ENCODE measurements around the gene FSHR.

Gene FSHR

DNA sequence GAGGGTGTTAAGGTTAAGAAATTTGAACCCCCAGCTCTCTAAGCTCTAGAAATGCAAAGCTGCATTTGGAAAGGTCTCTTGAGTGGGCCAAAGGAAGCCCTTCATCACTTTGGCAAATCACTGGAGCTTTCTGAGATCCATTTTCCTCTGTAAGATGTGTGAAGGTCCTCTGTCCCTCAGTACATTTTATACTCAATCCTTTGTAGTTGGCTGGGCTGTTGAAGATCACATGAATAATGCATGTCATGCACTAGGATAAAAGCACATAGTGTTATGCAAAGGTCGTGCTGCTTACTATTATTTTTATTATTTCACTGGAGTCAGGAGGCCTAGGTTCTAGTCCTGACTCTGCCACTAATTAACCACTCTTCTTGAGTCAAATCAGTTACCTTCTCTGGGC lies 124.9 kb downstream of the FSHR start:
- DNase-seq = no peak

DNA sequence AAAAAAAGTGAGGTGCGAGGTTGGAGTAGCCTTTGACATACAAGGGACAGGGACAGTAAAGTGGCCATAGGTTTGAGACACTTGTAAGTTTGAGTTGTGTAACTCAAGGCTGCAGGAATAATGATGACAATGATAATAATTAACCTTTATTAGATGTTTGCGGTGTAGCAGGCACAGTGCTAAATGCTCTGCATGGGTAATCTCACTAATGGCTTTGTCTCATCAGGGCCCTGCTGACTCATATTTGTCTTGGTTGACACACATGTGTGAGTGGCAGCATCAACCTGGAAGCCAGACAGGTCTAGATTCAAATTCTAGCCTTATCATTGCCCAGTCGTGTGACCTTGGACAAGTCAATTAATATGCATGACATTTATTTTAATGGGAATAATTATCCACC lies 126.2 kb downstream of the FSHR start:
- no peak for DNase-seq

DNA sequence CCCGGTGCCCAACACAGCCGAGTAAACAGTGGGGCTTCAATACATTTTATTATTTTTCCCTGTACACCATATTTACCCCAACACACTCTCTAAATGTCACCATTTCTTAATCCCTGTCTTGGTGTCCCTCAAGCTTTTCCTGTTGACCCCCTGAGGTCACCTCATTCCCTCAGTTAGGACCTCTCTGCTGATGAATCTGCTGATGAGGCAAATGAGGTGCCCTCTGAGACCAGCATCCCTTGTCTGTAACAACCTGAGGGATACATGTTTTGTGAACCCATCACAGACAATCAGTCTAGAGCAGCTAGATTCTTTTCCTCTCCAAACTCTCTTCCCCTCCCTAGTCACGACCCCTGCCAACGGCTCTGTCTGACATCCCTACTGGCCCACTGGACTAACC lies 127.6 kb downstream of the FSHR start:
- no peak for DNase-seq

DNA sequence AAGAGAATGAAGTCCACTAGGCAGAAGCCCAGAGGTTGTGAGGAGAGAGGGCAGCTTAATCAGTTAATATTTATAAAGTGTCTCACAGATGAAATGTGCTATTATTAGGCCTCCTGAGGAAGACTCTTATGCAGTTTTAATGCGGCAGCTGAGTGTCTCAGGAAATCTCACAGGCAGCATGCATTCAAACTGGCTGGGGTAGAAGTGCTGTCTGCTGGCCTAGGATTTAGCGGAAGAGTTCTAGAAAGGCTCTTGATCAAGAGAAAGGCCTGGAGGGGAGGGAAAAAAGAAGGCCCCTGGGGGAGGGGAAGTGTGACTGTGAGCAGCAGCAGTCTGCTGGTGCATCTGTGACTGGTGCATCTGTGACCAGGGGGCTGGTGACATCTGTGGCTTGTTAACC lies 133.0 kb downstream of the FSHR start:
- no peak for DNase-seq

DNA sequence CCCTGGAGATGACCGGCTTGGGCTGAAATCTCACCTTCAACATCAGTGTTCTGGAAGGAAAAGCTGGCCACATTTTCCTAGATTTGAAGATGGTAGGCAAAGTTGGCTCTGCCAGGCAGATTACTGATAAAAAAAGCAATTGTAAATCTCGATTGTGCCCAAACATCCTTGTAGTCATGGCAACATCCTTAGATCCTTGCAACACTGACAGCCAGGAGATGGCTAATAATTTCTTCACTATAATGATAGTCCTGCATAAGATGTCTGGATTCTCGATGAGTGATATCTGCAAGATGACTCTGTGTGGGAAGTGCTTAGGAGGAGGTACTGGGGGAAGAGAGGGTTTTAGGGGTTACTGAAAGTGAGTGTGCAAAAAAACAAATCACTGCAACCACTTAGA lies 149.1 kb downstream of the FSHR start:
- no peak for DNase-seq

DNA sequence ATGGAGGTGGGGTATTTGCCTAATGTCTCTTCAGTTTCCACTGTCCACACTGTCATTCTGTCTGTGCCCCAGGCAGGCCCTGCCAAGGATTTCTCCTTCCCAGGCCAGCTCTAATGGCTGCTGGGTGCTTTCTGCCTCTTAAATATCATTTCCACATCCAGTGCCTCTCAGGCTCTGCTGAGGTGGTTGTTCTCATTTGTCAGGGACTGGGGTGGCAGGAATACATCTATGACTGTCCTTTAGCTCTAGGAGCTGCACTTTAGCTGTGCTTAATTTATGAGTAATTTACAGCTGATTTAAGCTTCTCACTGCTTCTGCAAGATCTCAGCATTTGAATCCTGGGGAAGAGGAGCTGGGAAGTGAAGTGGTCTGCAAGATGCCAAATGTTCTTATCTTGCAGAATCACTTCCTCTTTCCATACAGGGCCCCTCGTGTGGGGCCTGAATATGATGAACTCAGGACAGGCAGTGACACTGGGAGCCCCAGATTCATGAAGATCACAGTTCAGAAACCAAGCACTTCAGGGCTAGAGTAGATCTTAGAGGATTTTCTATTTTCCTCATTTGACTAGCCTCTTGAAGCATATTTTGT lies 150.2 kb downstream of the FSHR start:
- DNase-seq = no peak

DNA sequence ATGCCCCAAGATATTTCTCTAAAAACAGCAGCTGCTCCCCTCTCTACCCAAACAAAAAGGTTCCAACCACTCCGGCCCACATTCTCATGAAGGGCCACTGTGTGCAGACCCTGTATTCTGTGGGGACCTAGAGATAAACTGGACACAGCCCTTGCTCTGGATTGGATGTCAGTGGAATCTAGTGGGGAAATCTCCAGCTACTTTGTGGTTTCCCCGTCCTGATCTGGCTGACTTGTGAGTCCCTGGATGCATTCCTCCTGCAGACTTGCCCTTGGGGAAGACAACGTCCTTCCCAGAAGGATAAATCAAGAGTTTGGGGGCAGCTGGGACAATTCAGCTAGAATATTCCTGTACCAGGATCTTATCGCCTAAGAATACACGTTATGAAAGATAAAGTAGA lies 151.1 kb downstream of the FSHR start:
- DNase-seq = no peak

DNA sequence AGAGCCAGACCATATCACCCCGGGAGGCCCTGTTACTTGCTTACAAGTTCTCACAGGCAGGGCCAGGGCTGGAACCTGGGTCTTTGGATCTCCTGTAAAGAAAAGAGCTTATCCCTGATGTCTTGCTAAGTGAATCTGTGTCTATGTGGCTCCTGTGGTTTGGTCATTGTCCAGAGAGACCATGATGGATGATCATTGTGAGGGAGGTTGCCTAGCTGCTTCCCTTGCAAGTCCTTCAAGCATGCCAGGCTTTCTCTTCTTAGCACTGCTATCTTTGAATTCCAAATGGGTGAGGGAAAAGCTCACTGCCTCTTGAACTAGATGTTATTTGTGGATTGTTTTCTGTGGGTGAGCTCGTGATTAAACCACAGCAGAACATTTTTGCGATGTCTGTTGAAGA lies 151.6 kb downstream of the FSHR start:
- no peak for DNase-seq

DNA sequence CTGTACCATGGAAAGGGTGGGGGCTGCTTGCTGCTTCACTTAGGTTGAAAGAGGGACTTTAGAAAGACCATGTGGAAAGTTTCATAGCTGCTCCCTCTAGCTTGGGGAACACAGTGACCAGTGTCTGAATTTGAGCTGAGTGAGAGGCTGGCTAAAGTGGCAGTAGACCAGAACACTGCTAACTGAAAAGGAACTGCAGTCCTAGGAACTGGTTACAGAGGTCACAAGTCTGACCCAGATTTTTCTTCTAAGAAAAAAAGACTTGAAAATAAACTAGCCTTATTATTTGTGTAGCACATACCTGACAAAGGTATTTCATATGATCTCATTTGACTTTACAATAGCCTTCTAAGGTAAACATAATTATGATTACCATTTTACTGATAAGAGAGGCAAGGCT lies 153.6 kb downstream of the FSHR start:
- no peak for DNase-seq

DNA sequence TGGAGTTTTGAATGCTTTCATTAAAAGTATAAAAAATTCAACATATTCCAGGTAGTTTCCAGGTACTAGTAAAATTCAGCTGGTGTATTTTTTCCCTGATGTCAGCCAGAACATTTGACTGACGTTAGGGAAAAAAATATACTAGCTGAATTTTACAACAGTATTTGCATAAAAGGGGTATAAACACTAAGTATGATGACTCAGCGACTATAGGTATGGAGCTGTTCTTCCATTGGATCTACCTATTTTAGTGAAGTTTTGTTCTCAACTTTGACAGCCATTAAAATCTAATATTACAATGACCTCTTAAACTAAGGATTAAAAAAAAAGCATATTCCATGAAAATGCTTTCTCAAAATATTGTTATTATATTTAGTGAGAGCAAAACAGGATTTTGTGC lies 155.9 kb downstream of the FSHR start:
- DNase-seq = no peak

DNA sequence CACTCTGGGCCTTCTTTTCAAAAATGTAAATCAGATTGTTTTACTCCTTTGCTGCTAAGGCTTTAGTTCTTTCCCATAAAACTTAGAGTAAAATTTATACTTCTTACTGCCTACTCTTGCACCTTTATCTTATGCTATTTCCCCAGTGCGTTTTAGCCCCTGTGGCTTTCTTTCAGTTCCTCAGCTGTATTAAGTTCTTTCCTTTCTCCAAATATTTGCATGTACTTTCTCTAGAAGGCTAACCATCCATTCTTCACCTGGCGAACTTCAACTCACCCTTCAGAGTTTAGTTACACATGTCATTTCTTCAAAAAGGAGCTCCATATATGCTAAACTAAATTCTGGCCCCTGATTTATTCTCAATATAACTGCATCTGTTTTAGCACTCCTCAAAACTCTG lies 160.7 kb downstream of the FSHR start:
- no peak for DNase-seq

DNA sequence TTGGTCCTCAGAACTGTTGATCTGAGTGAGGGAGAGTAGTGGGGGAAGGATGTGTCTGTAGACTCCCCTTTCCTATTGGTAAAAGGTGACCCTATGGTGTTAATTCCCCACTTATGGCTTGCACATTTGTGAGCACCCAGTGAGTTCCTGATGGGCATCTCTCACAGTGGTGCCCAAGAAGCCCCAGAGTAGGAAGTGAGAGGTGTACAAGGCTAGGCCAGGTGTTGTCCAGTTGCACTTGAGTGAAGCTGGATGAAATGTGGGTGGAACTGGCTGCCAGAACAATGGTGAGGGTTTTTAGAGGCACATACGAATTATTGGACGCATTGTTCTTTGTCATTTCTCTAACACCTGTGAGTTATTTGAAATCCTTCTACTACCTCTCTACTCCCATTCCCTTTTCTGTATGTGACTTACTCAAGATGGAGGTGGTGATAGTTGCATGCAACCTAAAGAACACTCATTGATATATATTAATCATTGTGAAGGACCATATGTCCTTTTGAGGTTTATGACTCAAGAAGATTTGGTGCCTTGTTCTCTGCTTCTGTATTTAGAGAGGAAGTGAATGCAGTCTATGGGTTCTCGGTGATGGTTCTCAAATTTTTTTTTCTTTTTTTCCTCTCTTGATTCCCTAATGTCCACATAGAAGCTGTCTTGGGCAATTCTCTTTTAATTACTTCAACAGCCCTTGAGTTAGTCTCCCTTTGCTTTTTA lies 162.7 kb downstream of the FSHR start:
- DNase-seq = no peak

DNA sequence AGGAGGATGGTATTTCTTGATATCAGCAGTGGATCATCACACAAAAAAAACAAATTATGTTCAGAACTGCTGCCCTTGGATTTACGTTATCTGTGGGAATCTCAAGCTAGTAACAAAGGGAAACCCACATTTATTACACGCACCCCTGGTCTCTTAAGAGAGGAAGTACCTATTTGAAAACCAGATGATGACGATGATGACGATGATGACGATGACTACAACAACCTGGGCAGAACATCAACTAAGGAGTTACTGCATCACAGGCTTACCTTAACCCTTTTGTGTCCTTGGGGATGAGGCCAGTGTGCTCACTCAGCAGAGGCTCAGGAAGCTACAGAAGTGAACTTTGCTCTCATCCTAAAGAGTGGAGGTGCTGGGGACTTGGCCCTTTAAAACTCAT lies 169.4 kb downstream of the FSHR start:
- DNase-seq = no peak

DNA sequence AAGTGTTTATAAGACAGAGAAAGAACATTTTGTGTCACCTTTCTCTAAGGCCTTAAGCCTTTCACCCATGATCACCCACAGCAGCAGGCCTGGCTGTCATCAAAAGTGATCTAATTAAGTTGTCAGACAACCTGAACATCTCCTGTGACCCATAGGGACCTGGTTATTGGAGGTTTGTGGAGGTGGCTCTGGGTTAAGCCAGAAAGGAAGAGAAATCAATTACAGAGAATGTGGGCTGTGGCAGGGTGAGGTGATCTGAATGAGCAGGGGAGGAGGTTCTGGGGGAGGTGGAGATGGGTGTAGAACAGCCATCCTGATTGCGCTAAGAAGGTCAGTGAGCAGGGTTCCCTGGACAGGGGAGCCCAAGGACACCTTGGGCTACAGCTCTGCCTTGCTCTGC lies 170.8 kb downstream of the FSHR start:
- no peak for DNase-seq

DNA sequence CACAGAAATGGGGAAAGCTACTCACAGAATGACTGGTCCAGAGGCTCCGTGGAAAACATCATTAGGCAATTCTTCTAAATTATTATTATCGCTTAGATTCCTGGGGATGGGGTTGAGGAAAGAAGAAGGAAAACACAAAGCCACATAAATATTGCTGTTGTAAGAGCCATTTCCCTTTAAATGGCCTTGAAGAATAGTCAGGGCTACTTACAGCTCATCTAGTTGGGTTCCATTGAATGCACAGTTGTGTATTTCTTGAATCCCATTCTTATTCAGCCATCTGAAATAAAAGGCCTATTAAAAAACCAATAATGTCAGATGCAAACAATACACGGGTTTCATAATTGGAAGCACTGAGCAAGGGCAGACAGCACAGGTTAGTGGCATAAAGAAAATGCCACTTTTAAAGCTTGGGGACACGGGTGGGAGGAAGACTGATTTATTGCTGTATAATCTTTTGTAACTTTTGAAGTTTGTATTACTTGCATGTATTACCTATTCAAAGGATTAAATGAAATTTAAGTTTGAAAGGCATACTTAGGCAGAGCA lies 171.4 kb downstream of the FSHR start:
- no peak for DNase-seq

DNA sequence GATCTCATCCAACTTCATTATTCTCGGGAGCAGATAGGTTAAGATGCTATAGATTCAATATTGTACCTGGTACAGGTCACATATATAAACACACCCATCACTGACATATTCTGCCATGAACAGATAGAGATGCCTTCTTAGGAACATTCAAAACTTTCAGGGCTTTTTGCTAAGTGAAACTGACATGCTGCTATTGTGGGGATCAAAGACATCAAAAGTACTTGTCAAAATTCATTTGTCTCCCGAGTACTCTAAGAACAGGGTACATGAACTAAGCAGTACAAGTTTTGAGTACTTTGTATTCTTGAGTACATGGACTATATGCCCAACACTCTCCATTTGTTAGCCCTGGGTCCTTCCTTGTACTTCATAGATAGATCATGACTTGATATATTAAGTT lies 173.5 kb downstream of the FSHR start:
- no peak for DNase-seq

DNA sequence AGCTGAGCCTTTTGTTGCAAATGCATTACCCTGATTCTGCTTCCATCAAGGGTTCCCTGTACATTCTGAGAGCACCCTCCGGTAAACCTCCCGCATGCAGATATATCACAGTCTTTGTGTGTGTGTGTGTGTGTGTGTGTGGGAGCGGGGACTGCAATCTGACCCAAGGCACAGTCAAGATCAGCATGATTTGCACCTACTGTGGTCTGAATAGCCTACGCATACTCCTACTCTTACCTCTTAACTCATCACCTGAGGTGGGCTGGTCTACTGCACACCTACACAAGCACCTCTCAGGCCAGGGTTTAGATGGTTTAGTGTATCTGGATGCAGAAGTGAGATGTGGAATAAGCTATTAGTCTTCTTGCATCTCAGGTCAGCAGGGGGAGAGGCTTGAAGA lies 174.6 kb downstream of the FSHR start:
- DNase-seq = no peak

DNA sequence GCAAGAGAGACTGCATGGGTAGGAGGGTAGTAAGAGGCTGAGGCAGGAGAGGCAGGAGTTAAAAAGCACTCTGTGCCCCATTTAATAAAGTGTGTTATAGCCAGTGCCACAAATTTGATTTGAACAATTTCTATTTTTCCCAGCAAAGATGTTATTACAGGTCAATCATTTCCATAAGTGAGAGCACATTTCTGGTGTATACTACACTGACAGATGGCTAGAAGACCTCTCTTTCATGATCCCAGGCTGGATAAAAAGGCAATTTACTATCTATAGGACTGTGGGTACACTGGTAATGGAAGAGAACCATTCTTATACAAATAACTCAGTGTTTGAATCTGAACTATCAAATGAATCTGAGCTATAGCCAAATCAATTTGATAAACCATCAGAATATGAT lies 176.2 kb downstream of the FSHR start:
- no peak for DNase-seq

DNA sequence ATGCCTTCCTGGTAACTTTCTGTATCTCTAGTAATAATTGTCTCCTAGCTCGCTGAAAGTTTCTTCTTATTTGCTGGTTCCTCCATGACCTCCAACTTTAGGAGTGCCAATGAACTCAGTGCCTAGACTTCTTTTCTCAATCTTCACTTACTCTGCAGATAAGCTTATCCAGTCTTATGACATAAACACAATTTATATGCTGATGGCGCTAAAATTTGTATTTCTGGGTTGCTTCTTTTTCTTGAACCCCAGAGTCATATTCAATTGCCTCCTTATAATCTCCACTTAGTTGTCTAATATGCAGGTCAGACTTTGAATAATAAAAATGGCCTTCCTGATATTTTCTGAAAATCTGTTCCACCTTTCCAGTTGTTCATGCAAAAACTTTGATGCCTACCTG lies 182.5 kb downstream of the FSHR start:
- DNase-seq = no peak

DNA sequence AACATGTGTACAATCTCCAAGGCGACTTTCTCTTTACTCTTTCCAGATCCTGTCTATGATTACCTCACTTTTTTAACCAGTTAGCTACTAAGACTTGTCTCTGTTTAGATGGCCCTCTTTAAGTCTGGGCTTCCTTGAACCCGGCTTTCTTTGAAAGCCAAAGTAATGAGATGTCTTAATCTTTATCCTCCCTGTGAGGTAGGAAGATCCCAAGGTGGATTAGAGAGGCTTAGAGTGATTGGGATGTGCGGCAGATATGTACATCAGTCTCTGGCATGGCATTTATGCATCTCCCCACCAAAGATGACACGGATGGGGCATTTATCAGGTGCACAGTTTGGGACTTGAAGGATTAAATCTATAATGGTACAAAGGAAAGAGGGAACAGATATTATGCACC lies 186.3 kb downstream of the FSHR start:
- DNase-seq = no peak

DNA sequence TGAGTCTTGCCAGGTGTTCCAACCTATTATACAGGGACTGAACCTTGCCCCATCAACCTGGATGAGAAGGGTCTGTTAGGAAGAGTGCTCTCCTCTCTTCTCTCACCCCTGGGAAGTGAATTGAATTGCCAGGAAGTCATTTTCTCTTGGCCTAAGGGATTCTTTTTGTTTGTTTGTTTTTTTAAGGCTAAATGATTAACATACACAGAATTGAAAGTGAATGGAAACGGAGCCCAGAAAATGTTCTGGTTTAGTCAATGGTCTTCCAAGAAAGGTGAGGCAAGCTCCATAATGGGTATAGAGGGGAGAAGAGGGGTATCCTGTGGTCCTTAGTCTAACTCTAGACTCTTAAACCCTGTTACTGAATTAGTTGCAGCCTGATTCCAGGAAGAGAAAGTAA lies 189.1 kb downstream of the FSHR start:
- DNase-seq = no peak

DNA sequence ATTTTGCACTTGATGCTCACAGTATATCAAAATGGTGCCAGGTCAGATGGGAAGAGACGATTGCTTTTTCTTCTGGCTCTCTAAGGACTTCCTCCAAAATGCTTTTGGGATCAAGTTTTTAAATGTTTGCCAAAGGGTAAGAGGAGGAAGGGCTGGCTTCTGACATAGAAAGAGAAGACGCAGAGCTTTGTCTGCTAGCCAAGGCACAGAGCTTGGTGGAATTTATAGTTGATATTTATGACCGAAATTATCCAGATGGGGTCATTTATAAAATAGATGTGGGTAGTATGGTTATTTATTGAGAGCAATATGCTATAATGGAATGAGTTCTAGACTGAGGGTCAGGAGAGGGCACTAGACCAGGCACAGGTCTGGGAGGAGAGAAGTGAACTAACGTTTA lies 193.3 kb downstream of the FSHR start:
- no peak for DNase-seq

DNA sequence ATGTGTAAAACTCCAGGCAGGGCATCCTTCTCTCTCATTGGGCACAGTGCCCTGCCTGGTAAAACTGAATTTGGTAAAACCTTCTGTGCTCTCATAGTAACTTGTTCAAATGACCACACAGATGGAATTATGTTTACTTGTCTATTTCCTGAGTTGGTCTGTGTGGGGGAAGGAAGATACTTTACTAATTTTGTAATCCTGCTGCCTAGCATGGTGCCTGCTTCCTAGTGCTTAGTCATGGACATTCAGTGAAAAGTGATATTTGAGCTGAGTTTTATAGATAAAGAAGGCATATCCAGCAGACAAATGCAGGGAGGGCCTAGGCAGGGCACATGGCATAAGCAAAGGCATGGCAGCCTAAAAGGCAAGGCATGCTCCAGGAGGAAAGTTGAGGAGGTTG lies 199.4 kb downstream of the FSHR start:
- no peak for DNase-seq

DNA sequence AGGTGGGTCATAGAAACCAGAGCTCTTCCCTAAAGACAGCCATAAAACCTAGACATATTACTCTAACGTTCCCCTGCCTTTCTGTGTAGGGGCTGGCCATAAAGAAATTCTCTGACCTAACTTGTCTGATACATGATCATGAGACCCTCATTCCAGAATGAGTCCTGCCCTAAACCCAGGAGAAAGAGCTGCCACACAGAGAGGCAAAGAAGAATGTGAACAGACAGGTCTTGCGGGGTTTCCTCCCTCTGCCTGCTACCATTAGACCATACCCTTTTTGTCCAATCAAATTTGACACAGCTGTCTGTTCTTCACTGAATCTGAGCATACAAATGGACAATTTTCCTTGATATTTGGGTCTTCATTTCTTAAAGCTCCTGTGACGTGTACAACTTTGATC lies 200.0 kb downstream of the FSHR start:
- DNase-seq = no peak

DNA sequence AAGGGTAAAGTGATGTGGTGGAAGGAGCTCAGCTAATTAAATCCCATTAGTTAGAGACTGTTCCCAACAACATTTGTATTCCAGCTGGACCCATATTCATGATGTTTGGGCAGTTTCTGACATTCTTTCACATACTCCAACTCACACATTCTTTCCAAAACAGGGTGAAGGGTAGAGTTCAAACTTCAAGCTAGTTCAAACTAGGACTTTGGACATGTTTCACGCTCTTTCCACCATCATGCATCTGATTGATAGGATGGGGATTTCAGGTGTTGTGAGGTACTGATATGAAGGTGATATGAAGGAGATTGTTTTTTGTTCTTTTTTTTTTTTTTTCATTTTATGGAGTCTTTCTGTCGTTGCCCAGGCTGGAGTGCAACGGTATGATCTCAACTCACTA lies 201.7 kb downstream of the FSHR start:
- no peak for DNase-seq
